ENCODE measurements around the gene IGFL4.
A peak's percentile ranks its signal among the peaks of the same experiment; 100 is the strongest.

The IGFL4 gene

GRCh38 chr19:46040952-46041500, at the start of gene IGFL4:
TSS of gene IGFL4 (minus strand) at chr19:46041002. CDS start at chr19:46040962, 40 bp downstream.
- no peak for DNase-seq

GRCh38 chr19:46090444-46090843, 49.6 kb upstream of the IGFL4 start:
- no peak for DNase-seq

DNA sequence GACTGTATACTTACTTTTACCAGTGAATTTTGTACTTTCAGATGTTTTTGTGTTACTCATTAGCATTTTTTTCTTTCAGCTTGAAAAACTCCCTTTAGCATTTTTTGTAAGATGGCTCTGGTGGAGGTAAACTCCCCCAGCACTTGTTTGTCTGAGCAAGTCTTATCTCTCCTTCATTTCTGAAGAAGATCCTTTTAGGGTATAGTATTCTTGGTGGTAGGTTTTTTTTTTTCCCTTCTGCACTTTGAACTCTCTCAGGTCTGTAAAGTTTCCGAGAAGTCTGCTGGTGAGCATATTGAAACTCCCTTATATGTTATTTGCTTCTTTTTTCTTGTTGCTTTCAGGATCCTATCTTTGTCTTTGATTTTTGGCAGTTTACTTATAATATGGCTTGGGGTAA, 48.6 kb upstream of the IGFL4 start:
- DNase-seq = no peak

GRCh38 chr19:46088101-46088500, 47.3 kb upstream of the IGFL4 start:
- DNase-seq = no peak

DNA sequence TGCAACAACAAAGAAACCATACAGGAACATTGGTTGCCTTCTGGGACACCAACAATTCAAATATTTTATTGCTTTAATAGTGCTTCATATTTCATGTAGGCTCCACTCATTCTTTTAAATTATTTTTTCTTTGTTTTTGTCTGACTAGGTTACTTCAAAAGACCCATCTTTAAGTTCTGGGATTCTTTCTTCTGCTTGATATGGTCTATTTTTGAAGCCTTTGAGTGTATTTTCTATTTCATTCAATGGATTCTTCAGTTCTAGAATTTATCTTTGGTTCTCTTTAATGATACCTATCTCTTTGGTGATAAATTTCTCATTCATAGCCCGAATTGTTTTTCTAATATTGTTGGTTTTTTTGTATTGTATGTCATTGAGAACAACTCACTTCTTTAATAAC, 45.1 kb upstream of the IGFL4 start:
- no peak for DNase-seq

DNA sequence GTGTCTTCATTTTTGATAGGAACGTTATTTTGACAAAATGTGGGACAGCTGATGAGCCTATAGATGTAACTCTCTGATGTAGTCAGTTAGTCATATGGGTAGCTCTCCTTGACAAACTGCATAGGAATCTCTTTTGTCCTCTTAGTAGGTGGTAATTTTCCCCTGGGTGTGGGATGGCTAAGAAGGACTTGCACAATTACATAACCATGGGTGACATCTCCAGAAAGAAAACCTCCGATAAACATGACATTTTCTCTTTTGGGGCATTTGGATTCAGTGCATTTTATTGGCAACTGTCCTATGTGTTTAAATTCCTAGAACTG, 41.9 kb upstream of the IGFL4 start:
- no peak for DNase-seq

DNA sequence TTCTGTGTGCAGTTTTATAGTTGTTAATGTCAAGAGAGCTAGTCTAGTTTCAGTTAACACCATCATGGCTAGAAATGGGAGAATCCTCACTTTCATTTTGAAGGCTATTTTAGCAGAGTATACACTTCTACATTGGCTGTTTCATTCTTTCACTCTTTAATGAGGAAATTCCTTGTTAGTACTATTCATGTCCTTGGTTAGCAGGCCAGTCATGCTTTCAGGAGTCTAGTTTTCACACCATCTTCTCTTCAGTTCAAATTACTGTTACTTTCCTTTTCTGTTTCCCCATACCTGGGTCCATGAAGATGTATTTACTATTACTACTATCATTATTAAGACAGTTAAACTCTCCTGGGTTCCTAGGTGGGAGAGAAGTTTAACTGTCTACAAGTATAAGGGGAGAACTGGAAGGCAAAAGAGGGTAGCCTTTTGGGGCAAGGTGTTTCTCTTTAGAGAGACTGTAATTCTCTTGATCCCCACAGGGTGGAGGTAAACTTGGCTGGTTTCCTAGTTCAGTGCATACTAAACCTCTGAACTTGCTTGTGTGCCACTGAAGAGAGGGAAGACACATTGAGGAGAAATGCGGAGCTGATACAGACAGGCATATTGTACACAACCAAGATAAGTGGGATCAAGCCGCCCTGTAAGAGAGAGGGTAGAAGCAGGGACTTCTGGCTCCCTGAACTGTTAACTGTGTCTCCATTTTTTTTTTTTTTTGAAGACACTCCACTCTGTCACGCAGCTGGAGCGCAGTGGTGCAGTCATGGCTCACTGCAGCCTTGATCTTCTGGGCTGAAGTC, 41.3 kb upstream of the IGFL4 start:
- peak; percentile 61 for DNase-seq

DNA sequence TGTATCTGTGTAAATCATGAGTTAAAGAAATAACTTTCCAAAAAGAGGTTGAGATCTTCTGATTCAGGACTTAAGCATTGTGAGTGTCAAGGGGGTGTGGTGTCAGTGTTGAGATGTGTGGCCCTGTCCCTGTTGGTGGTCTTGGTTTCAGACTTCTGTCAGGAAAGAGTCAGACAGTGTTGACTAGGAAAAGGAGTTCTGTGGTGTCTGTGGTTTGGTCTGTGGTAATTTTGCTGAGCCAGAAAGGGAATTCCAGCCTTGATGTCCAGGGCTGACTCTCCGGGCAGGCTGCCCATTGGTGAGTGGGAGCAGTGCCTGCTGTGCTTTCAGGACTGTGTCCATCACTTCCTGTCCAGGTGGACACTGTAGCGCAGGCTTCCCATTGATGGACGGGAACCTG, 39.8 kb upstream of the IGFL4 start:
- no peak for DNase-seq

- DNase-seq = no peak
Observed at GRCh38 chr19:46079576-46079975, 38.8 kb upstream of the IGFL4 start.

- peak; percentile 54 for DNase-seq
Observed at GRCh38 chr19:46078573-46079332, 38.0 kb upstream of the IGFL4 start.

DNA sequence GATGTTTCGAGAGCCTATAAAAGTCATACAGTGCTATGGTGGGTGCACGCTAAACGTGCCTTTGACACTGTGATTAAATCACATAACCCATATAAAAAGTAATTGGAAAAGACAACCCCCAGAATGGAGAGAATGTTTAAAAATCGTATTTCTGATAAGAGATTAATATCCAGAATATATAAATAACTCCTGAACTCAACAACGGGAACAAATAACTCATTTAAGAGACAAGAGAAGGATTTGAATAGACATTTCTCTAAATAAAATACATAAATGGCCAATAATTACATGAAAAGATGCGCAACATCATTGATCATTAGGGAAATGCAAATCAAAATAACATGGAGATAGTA, 37.0 kb upstream of the IGFL4 start:
- no peak for DNase-seq

DNA sequence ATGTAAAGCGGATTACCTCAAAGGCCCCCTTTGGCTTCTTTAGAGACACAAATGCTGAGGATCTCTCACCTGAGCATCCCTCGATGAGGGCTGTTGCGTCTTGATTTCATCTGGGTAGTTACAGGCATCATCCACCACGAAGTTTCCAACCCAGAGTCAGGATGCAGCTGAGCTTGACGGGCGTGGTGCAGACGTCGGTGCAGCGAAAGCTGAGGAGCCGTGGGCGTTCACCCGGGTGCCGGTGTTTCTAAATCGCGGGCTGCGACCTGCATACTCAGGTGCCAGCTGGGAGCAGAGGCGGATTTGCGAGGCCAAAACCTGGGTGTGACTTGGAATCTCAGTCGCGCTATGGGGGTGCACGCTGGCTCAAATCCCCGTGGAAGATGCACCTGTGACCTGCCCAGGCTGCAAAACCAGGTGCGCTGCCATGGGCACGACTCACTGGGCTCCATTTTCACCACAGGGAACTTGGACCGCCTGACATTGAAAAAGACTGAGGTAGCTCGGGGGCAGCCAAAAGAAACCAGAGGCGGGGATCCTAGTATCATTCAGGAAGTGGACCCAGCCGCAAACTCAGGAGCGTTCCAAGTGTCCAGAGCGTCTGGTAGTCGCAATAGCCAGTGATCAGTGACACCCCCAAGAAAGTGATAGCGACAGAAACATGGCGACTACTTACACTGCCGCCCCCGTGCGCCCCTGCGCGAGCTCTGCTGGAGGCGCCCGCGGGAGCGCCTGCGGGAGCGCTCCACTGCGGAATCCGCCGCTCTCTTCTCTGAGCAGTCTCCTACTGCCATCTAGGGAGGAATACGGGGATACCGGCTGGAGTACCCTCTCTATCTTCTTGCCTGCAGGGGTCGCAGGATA, 36.4 kb upstream of the IGFL4 start:
- DNase-seq = peak; percentile 94

GRCh38 chr19:46076031-46076880, 35.5 kb upstream of the IGFL4 start:
- peak; percentile 9 for DNase-seq

DNA sequence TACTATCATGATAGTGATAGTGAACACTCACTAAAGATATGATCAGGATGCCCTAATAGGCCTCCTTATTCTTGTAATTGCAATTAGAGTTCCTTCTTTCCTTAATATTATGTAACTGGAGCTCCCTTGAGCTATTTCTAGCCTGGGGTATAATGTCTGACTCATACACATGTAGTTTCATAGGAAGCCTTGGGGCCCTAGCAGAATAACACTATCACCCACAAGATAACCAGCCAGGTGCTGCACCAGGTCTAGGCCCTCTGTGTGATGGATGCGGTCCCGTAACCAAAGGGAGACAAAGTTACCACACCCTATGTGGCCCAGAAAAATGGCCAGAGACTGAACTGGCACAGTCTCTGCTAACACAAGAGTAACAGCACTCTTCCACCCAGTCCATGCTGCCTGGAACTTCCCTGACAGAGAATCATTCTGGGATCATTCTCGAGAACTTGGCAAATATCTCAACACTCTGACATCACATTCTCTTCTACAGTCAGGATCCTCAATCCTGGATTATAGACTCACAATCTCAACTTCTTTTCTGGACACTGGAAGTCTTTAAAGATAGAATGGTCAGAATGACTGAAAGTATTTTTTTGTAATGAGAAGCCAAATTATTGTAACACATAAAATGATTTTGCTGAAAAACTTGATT, 32.6 kb upstream of the IGFL4 start:
- DNase-seq = no peak

- no peak for DNase-seq
Observed at GRCh38 chr19:46069806-46070341, 29.1 kb upstream of the IGFL4 start.

GRCh38 chr19:46068345-46069258, 27.8 kb upstream of the IGFL4 start:
- no peak for DNase-seq

- DNase-seq = no peak
Observed at GRCh38 chr19:46067691-46068090, 26.9 kb upstream of the IGFL4 start.

DNA sequence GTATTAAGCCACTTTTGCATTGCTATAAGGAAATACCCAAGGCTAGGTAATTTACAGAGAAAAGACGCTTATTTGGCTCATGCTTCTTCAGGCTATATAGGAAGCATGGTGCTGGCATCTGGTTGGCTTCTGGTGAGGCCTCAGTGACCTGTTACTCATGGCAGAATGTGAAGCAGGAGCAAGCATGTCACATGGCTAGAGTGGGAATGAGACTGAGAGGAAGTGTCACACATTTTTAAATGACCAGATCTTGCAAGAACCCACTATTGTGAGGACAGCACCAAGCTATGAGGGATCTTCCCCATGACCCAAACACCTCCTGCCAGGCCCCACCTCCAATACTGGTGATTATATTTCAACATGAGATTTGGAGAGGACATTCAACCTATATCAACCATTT, 25.7 kb upstream of the IGFL4 start:
- no peak for DNase-seq

GRCh38 chr19:46065486-46066071, 24.8 kb upstream of the IGFL4 start:
- DNase-seq = no peak

- no peak for DNase-seq
Observed at GRCh38 chr19:46063201-46063600, 22.4 kb upstream of the IGFL4 start.

Measured in NCI-H82 (cell line).